Raji (cell line): Measurements from ENCODE around the gene CUTC.

Experiments used
- POLR2A ChIP-seq: IDR thresholded peaks from 2 replicates; pipeline ENCODE4 v1.6.1; 2011; ENCODE audit warnings: low read depth, low read length, control low read depth; ENCODE audit not compliant: insufficient read depth

Gene CUTC, protein sequence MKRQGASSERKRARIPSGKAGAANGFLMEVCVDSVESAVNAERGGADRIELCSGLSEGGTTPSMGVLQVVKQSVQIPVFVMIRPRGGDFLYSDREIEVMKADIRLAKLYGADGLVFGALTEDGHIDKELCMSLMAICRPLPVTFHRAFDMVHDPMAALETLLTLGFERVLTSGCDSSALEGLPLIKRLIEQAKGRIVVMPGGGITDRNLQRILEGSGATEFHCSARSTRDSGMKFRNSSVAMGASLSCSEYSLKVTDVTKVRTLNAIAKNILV

DNA sequence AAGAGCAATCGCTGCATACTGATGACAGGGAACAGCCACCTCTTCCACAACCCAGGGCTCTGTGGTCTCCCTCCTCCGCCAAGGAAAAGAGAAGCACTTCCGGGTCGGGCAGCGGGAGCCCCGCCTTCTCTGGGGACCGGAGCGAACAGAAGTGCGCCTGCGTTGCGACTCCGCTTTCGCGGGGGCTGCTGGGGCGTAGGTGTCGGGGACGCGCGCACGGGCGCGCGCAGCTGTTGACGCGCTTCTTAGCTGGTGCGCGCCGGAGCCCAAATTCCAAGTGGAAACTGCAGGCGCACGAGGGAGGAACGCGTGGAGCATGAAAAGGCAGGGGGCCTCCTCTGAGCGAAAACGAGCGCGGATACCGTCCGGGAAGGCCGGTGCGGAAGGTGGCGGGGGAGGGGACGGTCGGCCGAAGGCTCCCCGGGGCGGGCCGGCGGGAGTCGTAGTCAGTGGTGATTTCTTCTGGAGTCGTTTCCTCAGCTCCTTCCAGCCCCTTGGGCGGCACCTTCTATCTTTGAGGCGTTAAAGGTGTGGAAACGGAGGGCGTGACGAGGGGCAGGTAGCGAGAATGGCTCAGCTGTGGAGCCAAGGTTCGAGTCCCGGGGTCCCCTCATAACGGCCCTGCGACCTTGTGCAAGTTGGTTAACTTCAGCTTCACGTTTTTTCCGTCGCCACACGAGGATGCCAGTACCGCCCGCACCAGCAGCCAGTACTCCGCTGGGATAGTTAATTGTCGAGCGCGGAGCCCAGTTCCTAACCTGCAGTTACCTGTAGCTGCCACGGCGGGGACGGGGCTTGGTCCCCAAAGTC, at the start of gene CUTC, which contains the start of gene COX15:
CUTC (plus strand) TSS at position 202 of the 810 bp plus-strand sequence; CDS start at position 317, 115 bp downstream.
COX15 (minus strand) TSS at position 95 of the 810 bp plus-strand sequence; CDS start at position 17, 78 bp downstream.
- TF ChIP-seq POLR2A, result peak; percentile 90

DNA sequence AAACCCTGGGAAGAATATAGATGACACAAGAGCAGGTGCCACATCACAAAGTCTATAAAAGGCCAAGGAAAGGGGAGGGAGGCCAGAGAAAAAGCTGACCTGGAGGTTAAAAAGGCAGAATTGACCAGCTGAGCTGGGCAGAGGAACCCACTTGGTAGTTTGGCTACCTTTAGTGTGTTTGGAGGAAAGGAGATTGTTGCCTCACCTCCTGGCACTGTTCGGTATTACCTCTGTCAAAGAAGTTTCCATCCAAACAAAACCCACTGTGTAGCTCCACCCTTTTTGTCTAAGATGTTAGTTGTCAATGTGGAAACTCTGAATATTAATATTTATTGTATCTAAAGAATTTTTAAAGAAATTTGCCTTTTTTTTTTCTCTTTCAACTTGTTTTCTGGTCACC, 49.3 kb upstream of the CUTC start:
- TF ChIP-seq POLR2A, result no peak

DNA sequence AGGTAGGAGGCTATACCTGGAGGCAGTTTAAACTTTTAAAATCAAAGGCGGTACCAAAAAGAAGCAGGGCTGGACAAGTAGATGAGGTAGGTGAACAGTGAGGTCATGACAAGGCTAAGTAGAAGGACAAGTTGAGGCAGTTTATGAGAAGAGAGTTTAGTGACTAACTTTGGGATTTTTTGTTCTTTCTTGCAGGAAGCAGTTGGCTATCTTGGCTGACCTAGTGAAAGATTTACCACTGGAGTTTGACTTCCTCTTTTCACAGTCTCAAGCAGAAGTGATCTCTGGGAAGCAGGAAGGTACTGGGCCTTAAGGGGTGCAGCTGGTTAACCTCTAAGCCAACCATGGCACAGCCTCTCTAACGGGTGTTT, 46.5 kb upstream of the CUTC start:
- no peak for TF ChIP-seq POLR2A

DNA sequence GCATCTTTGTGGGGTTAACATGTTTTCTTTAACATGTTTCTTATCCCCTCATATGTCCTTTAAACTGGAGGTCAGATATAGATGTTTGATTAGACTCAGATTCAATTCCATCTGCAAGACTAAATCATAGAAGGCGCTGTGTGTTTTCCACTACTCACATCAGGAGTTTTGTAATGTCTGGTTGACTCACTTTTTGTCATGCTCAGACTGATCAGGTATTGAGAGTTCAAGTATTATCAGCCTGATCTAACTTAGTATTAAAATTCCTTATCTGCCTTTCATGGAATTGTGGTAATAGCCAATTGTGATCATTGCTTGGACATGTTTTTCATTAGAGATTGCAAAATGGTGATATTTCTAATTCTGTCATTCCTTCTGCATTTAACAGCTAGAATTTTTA, 42.6 kb upstream of the CUTC start:
- no peak for TF ChIP-seq POLR2A

DNA sequence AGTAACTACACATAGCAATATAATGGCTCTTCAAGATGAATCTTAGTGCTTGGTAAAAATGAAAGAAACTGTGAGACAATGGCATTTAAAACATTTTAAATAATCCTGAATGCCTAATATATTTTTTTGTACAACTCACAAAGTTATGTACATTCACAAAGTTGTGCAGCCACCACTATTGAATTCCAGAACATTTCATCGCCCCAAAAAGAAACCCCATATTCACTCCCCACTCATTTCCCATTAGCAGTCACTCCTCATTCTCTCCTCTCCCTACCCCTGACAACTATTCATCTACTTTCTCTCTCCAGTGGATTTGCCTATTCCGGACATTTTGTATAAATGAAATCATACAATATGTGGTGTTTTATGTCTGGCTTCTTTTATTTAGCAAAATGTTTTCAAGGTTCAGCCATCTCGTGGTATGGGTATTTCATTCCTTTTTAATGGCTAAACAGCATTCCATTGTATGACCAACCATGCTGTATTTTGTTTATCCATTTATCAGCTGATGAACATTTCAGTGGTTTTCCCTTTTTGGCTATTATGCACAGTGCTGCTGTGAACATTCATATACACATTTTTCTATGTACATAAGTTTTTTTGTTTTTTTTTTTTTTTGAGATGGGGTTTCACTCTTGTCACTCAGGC, 38.0 kb upstream of the CUTC start:
- no peak for TF ChIP-seq POLR2A

DNA sequence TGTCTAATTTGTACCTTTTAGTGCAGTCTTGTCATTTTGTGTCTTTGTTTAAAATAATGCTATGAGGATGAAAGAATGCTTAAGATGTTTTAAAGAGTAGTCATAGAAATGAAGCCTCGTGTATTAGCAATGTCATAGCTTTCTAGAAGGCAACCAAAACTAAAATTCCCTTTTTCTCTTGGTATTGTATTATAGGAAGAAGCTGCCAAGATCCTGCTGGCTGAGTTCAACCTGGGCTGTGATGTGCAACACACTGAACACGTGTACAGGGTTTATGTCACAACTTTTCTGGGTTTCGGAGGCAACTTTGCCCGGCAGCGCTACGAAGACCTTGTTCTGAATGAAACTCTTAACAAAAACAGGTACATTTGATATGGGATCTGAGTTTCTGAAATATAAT, 36.3 kb upstream of the CUTC start:
- no peak for TF ChIP-seq POLR2A

DNA sequence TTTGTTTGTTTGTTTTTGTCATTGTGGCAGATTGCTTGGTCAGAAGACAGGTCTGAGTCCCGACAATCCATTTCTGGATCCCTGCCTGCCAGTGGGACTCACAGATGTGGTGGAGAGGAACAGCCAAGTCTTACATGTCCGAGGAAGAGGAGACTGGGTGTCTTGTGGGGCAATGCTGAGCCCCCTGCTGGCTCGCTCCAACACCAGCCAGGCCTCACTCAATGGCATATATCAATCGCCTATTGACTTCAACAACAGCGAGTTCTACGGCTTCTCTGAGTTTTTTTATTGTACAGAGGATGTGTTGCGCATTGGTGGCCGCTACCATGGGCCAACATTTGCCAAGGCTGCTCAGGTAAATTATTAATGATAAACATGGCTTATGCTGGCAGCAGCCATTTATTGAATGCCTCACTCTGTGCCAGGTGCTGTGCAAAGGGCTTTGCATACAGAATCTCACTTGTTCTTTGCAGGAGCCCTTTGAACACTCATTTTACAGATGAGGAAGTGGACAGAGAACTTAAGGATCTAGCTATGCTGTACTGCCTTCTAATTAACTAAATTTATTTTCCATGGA, 33.4 kb upstream of the CUTC start:
- no peak for TF ChIP-seq POLR2A

DNA sequence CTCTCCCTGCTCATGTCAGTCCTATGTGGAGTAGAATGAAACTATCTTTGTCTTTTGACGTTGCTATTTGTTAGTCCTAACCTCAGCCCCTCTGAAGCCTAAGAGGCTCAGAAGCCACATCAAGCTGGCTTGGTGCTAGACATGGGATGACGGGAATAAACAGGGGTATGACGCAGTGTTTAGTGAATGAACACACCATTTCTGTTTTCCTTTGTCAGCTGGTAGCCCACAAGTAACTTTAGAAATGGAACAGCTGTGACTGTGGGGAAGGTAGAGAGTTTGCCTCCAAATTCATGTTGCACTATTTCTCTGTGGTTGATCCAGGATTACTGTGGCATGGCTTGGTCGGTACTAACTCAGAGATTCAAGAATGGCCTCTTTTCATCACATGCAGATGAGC, 31.4 kb upstream of the CUTC start:
- TF ChIP-seq POLR2A, result no peak

DNA sequence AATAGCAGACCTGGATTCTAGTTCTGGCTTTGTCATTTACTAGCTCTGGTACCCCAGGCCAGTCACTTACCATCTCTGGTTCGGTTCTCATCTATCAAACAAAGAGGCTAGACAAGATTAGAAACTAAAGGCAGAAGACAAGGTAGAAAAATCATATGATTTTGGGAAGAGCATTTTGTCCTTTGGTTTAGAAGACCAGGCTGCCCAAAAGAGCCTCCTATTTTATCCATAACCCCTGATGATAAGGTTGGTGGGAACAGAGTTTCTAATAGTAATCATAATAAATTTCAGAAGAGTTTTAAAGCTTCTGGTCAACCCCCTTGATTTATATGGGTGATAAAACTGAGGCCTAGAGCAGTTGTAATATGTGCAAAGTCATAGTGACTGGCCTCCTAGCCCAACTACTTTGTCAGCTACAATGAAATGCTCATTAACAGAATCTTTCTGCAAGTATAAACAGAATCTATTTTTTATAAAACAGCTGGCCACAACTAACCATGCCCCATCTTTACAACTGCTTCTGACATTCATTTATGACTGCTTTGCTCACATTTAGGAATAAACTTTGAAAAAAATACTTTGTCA, 23.5 kb upstream of the CUTC start:
- no peak for TF ChIP-seq POLR2A

DNA sequence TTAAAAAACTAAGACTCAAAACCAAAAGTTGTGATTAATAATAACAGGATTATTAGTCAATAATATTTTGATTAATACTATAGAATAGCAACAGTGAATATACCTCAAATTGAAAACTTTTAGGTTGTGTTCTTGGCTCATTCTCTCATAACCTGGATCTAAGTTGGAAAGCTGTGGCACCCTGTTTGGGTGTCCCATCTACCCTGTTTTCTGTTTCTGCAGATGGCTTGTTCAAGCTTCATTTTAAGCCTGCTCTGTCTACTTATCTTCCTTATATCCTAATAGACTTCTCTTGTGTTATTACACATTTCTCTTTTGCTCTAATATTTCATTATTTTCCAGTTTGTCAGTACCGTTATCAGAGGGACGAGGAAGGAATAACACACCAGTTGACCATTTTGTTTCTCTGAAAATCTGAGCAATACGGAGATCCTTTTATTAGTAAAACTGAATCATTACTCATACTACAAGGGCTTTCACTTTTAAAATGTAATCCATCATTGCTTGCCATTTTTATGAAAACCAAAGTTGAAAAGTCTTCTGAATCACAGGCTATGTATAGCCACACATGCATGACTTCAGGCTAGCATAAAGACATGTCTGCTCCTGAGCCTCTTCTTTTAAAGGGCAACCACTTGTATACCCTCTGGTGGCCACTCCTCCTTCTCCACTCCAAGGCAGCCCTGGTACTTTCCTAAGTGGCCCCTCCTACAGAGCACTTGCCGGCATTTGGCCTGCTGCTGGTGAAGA, 22.4 kb upstream of the CUTC start:
- TF ChIP-seq POLR2A, result no peak

DNA sequence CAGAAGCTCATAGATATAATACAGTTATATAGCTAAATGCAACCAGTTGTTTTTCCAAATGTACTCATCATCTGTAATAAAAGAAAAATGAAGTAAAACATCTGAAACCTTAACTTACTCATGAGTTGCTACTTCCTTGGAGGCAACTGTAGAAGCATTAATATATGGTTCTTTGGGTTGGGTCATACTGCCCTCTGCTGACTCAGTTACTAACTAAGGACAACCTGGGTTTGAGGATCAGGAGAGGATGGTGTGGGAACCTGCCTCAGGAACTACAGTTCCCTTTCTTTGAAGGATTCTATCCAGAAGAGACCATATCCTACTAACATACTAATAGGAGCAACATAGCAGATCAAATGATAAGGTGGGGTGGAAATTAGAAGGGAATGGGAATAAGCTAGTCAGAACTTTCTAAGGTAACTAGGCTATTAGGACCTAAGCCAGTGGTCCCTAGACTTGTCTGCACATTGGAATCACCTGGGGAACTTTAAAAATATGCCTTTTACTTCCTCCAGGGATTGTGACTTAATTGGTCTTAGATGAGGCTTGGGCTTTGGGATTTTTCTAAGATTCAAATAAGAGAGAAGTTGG, 20.8 kb upstream of the CUTC start:
- no peak for TF ChIP-seq POLR2A

DNA sequence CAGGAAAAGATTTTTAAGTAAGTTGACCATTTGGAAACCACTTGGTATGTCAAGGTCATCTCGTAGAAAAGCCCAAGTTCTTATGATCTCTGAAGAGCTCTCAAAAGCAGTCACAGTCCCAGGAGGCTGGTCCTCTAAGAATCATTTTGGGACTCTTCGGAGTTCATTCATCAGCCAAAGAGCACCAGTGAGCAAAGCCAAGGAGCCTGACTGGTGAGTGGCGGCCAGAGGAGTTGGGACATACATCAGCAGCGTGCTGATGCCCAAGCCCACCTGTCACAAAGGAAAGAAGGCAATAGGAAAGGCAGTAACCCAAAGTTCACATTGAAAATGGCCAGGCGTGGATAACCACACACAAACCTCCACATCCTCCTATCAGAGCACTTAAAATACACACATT, 17.6 kb upstream of the CUTC start:
- no peak for TF ChIP-seq POLR2A

DNA sequence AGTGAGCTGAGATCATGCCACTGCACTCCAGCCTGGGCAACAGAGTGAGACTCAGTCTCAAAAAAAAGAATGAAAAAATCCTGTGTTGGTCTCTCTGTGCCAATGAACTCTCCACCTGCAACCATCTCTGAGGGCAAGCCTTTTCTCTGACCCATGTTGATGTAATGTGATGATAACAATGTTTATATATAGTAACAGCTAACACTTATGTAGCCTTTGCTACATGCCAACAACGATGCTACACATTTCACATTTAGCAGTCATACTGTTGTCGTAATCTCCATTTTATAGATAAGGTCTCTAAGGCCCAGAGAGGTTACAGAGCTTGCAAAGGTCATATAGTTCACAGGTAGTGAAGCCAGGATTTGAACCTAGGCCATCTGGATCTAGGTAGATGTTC, 11.6 kb upstream of the CUTC start:
- TF ChIP-seq POLR2A, result no peak

DNA sequence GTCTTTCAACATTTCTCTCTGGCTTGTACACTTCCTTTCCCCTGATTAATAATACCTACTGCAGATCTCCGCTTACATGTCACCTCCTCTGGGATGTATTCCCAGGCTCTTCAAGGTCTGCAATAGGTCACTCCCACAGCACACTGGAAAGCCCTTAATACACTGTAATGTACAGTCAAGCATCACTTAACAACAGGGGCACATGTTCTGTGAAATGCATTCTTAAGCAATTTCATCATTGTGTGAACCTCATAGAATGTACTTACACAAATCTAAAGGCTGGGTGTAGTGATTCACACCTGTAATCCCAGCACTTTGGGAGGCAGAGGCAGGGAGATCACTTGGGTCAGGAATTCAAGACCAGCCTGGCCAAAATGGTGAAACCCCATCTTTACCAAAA, 2.0 kb upstream of the CUTC start:
- no peak for TF ChIP-seq POLR2A
